PC-9 (cell line): ENCODE data around the gene USP36.

Experiments used
- CTCF ChIP-seq: fragments of 200-600 bp; sonication (generic); conservative IDR thresholded peaks from 2 replicates; pipeline ENCODE4 v1.6.1; 2017; ENCODE audit warnings: mixed run types, antibody characterized with exemption, mild to moderate bottlenecking, moderate library complexity
- EZH2 ChIP-seq: fragments of 200-600 bp; sonication (generic); IDR thresholded peaks from 2 replicates; pipeline ENCODE4 v1.8.0; 2017; ENCODE audit warnings: antibody characterized with exemption, low read depth

DNA sequence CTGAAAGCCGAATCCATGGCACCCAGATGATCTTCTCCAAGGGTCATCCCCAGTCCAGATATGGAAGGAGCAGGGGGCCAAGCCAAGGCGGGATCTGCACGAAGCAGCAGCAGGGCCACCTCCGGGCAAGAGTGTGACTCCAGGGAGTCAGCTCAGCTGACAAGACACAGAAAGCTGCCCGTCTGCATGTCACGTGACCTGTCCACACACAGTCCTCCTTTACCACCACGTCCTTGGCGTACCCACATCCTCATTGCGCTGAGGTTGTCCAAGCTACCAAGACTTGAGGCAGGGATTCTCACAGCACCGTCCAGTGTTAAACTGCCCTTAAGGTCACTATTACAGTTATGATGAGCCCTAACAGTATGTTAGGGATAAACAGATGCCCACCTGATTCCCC, 47.2 kb downstream of the USP36 start:
- TF ChIP-seq CTCF = no peak
- no peak for TF ChIP-seq EZH2
